GM21723 (cell line): ENCODE data around the gene MCL1.
"Not testable (repeated sequence)": the region's sequence is repeated elsewhere in the genome, so short reads cannot be mapped to it uniquely, and the experiment has no call there.

Experiments
- ATAC-seq: cut with Tn5 transposase; IDR thresholded peaks from one replicate; pipeline ENCODE4 v1.9.1; 2021; ENCODE audit warnings: mild to moderate bottlenecking, moderate library complexity; ENCODE audit not compliant: unreplicated experiment

The MCL1 gene

DNA sequence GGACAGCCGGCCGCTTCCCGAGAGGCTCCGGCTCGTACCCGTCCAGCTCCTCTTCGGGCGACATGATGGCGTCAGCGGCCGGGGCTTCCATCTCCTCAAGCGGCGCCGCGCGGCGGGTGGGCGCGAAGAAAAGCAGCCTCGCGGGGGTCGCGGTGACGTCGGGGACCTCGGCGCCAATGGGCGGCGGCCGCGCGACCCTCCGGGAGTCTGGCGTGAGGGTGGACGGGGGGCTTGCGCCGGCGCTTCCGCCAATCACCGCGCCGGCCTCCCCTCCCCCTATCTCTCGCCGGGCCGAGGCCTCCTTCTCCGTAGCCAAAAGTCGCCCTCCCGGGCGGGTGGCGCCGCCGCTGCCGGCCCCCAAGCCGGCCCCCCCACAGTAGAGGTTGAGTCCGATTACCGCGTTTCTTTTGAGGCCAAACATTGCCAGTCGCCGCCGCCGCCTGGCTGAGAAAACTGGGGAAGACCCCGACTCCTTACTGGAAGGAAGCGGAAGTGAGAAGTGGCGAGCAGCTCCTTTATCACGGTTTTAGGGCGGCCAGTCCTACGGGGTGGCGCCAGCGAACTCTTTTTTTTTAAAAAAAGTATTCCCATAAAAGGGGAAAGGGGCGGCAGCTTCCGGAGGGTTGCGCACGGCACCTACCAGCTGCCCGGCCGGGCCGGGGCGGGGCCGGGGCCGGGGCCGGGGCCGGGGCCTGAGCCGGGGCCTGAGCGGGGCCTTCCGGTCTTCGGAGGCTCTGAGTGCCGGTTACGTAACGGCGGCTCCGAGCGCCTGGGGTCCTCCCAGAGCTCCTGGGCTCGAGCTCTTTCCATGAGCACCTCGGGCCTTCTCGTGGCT lies at the start of gene MCL1:
MCL1 (minus strand) TSS at position 501 of the 835 bp plus-strand sequence; CDS start at position 421, 80 bp downstream.
- ATAC-seq: peak; percentile 85

DNA sequence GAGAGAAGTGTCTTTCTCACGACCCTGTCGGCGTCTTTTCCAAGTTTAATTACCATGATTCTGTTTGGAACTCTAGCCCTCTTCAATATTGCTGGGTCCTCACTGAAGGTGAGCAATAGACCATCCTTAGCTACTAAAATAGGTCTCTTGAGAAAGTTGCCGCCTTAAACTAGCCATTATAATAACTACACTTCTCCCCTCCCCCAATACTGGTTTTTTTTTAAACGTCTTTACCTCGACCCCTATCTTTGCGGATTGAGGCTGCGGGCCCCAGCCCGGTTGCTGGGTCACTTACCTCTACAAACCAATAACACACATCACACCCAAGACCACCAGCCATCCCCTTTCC lies 49.3 kb upstream of the MCL1 start:
- no peak for ATAC-seq

DNA sequence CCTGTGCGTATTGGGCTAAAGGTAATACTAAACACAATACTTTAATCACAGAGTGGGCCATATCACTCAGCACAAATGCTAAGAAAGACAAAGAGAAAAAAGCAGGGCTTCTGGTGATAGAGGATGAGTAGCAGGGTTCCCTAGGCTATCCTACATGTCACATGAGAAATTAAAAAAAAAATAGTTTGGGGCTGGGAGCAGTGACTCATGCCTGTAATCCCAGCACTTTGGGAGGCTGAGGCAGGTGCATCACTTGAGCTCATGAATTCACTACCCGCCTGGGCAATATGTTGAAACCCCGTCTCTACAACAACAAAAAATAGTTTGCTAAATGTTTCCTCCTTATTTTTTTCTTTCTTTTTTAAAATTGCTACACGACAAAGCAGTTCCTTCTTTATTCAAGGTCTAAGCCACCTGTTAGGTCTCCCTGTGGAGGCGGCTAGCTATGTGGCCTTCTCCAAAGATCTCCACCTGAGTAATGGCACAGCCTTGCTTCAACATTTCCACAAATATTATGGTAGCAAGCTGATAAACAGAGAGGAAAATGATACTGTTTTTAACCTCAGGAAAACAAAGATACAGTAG lies 48.5 kb upstream of the MCL1 start:
- no peak for ATAC-seq

DNA sequence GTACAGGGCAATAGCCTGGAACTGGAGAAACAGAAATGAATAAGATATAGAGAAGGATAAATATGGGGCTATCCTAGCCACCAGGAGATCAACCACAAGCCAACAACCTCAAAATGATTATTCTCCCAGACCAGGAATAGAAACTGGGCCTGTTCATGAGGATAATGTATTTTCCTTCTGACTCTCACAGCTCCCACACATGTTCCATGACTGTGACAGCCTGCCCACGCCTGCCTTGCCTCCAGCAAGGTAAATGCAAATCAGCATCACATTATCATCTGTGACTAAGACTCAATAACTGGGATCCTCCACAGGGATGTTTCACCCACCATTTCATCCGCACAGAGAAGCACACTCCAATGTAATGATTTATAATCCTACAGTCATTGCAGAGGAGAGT lies 46.7 kb upstream of the MCL1 start:
- no peak for ATAC-seq

DNA sequence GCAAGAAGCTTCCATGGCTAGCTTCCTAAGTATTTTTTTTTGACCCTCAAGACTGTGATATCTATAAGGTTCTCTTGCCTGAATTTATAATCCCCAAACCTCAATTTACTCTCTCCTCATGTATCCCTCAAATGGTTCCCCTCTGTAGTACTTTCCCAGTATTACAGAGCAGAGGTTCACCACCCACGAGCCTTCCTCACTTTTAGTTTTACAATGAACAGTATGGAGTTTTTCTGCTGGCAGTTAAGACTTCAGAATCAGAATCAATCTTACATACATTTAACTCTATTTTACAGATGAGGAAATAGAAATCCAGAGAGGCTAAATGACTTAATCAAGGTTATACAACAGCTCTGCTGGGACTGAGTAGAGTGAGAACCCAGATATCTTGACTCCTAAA lies 45.1 kb upstream of the MCL1 start:
- not testable (repeated sequence) for ATAC-seq

DNA sequence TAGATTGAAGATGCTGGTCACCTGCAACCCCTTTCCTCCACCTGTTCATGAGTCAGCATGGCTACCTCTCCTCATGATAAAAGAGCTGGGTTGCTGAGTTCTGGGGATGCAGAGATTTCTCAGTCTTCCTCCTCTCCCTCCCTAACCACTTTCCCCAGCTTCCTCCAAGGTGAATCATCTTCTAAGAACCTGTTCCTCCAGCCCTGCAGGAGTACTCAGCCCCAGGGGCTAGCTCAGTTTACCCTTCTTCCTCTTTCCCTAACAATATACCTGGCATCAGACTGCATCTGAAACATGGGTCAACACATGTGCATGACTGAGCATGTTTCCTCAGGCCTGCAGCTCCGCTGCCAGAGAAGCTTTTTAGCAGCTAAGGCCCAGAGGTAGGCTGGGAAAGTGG lies 44.7 kb upstream of the MCL1 start:
- ATAC-seq: not testable (repeated sequence)

DNA sequence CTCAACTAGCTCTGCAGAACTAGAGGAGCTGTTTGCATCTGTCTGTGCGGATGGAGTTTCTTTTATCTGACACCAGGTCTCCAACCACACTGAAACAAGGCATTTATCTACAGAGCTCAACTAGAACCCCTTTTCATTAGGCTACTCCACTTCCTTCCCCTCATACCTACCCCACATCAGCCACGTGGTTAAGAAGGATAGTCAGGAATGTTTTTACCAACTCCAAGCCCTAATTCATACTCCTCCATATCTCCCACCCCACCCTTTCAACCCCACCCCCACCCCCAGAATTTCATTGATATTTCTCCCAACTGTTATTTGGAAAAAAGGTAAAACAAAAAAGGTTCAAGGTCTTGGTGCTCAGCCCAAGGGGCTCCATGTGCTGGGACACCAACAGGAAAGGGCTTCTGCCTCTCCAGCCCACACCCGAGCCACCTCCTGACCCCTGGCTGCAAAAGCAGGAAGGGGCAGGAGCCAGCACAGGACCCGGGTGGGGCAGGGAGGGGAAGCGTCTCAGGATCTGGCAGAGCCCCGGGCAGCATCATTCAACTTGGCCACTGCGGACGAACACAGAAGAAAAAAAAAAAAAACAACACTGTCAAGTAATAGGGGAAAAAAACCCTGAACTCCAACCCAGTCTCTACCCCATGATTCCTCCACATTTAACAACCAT lies 43.0 kb upstream of the MCL1 start:
- ATAC-seq: no peak

DNA sequence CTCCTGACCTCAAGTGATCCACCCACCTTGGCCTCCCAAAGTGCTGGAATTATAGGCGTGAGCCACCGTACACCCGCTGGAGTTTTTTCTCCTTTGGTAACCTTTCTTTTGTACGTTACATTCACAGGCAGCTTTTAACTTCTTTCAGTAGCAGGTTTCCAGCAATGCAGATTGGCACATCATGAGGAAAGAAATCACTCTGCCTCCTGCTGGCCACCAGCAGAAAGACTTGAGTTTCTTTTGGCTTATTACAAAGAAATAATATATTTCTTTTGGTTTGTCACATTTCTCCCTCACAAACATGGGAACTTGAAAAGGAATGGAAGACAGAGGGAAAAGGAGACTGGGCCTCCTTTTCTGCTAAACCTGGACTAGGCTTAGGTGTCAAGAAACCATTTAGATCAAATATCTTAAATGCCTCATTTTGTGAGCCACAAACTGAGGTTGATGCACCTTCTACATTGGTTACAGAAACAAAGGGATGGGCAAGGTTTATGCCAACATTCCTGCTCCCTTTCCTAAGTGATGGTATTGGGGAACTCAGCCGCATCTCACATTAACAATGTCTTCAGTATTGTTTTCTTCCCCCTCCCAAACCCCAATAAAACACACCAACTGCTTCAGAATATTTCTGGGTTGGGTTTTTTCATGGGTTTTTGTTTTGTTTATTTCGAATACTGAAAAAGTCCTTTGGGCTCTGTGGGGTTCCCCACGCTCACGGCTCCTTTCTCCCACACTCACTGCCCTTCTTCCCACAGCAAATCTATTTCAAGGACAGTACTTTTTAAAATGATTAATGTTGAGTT lies 42.3 kb upstream of the MCL1 start:
- ATAC-seq: no peak

DNA sequence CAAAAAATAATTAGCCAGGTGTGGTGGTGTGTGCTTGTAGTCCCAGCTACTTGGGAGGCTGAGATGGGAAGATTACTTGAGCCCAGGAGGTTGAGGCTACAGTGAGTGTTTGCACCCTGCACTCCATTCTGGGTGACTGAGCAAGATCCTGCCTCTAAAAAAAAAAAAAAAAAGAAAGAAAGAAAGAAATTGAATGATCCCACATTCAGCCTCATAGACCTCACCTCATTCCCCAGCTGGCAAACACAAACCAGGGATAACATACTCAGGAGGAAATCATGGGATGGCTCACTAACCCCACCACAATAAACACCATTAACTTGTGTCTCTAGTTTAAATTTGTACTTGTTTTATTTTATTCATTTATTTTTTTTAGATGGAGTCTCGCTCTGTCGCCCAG lies 41.5 kb upstream of the MCL1 start:
- ATAC-seq: no peak

DNA sequence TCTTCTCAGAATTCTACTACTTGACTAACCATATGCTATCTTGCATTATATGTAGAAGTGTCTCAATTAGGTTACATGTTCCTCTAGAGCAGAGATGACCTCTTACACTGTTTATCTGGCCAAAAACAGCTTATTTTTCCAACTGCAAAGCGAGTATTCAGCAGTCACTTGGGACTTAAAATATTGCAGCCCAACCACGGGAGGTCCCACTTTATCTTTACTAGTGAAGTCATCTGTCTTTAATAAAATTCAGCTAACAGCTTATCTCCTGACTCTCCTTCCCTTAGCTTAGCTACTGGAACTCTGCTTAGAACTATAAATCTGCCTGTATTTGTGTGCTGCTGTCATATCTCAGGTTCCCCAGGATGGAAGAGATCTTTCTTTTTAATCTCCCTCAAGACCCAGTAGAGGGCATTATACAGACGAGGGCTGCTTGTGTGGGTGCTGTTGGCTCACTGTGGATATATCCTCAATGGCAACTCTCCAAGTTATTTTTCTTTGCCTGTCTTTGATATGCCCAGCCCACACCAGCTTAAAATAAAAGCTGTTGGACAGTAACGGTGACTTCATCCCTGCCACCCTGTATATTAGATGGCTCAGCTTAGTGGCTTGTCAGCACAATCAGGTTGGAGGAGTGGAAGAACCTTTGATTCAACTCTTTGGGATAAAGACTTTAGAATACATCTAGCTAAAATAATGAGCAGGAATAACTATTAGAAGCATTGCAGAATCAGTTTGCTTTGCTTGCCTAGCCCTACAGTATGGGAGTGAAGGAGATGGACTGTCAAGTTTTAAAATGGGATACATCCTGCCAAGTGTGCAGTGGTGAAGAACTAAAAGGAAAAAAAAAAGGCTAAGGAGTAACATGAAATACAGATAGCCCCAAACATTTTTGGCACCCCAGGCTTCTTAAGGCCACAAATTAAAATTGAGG lies 40.4 kb upstream of the MCL1 start:
- ATAC-seq: no peak

DNA sequence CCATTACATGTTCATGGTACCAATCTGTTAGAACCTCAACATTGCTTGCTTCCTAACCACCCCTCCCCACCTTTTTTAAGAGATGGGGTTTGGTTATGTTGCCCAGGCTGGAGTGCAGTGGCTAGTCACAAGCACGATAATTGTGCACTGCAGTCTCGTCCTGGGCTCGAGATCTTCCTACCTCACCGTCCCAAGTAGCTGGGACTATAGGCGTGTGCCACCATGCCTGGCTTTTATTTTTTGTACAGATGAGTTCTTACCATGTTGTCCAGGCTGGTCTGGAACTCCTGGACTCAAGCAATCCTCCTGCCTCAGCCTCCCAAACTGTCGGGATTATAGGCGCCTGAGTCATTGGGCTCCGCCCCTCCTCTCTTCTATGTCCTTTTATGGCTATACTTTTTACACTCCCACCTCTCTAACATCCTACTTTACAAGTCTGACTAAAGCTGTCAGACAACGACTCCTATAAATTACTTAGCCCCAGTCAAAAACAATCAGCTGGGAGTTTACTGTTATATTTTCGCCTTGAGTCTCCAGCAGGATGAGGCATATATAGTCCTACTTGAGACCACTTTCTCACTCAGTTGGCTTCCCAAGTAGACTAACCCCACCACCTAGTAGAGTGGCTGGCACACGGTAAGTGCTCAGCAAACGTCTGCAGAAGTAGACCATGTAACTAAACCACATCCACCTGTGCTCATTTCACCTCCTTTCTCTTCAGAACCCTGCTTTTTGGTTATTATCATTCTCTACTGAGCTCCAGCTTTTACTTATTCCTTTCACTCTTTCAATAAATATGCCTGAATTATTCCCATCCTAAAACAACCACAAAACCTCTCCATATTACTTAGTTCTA lies 36.2 kb upstream of the MCL1 start:
- no peak for ATAC-seq

DNA sequence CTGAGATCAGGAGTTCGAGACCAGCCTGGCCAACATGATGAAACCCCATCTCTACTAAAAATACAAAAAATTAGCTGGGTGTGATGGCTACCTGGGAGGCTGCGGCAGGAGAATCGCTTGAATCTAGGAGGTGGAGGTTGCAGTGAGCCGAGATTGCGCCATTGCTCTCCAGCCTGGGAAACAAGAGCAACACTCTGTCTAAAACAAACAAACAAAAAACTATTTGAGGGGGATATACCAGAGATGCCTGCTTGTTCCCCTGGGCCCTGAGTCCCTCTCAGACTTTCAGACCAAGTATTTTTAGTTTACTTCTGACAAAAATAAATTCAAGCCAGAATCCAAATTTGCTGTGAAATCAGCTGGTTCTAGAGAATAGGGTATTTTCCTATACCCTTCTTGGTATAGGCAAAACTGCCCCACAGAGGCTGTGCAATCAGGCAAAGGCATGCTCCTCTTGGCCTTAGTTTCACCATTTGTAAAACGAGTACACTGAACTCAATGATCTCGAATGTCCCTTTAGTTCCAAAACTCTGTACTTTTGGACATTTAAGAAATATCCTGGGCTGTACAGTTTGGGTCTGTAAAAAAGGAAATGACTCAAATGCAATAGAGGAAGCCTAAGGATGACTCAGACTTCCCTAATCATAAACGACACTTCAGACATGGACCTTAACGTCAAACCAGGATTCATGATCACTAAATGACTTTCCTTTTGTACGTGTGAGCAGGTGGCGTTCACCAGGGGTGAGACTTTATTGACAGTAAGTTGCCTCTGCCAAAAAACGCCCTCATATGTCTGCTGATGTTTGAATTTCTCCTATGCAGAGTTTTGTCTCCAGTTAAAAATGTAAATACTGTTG lies 33.9 kb upstream of the MCL1 start:
- no peak for ATAC-seq

DNA sequence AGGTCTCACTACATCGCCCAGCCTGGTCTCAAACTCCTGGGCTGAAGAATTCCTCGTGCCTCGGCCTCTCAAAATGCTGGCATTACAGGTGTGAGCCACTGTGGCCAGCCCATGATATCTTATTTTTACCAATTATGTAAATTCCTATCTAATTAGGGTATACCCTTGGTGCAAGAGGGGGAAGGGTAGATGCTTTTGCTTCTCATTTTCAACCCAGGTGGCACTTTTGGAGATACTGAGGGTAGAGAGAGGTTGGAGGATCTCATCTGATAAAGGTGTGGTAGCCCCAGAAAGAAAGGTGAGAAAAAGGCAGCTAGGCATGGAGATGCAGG lies 32.6 kb upstream of the MCL1 start:
- ATAC-seq: no peak

DNA sequence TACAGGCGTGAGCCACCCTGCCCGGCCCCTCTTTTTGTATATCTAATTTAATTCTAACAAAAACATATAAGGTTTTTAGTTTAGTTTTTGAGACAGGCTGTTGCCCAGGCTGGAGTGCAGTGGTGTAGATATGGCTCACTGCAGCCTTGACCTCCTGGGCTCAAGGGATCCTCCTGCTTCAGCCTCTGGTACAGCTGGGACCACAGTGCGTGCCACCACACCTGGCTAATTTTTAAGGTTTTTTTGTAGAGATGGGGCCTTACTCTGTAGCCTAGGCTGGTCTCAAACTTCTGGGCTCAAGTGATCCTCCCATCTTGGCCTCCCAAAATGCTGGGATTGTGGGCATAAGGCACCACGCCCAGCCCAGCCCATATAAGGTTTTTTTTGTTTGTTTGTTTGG lies 31.2 kb upstream of the MCL1 start:
- ATAC-seq: no peak

DNA sequence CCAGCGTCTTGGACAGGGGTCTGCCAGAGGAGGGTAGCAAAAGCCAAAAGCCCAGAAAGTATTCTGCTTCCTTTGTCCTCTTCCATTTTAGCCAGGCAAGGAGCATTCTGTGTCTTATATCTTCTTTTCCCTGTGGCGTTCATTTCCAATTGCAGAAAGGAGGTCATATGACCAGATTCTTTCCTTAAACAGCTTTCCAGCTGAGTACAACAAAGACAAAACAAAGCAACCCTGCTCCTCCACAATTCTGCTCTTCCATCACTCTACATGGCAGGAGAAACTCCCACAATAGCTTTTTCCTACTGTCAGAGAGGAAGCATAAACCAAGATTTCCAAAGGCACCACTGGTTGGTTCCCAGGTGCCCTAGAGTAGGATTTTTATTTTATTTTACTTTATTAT lies 30.3 kb upstream of the MCL1 start:
- ATAC-seq: no peak

DNA sequence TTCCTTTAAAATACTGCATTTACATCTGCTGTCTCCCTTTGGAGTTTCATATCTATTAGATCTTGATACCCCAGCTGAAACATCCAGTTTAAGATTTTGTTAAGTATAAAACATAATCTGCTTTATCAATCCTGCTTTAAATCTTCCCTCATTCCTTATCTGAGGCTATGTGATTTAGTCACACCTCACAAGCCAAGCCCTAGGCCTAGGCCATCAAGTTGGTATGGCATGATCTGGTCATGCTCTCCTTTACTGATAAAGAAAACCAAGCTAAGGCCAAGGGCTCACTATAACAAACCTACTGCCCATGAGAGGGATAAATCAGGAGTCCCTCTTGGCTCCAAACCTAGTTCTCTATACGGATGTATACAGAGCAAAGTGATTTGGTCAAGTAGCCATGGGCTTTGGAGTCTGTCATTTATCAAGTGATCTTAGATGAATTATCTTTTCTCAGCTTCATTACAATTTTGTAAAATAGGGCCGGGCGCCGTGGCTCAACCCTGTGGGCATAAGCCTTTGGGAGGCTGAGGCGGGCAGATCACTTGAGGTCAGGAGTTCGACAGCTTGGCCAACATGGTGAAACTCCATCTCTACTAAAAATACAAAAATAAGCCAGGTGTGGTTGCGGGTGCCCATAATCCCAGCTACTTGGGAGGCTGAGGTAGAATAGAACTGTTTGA lies 27.2 kb upstream of the MCL1 start:
- no peak for ATAC-seq

DNA sequence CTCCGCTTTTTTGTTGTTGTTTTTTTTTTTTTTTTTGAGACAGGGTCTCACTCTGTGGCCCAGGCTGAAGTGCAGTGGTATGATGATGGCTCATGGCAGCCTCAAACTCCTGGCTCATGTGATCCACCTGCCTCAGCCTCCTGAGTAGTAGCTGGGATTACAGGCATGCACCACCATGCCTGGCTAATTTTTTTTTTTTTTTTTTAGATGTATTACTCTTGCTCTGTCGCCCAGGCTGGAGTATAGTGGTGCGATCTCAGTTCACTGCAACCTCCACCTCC lies 26.0 kb upstream of the MCL1 start:
- not testable (repeated sequence) for ATAC-seq

DNA sequence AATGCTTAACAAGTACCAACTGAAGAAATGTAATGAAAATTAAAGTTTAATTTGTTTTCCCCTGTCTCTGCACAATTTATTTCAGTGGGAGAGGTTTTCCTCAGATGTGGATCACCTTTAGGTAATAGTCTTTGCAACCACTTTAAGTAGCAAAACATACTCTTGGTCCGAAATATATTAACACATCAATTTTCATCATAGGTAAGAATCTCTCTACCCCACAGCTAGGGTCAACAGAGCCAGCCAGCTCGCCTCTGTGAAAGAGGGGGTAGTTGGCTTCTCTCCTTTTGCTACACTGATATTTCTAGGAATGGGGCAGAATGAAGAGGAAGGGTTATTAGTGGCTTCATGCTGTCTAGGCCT lies 24.8 kb upstream of the MCL1 start:
- no peak for ATAC-seq
